HEK293T (cell line): ENCODE measurements around the gene SLC35G3.

Source experiments
- BHLHE40 ChIP-seq: fragments of 450-650 bp; IDR thresholded peaks from 2 replicates; pipeline ENCODE4 v1.6.1; 2016; ENCODE audit warnings: mild to moderate bottlenecking, moderate library complexity, borderline replicate concordance
- CTBP1 ChIP-seq: fragments of 450-650 bp; IDR thresholded peaks from 2 replicates; pipeline ENCODE4 v1.6.1; 2016; ENCODE audit warnings: borderline replicate concordance
- ELF4 ChIP-seq: fragments of 450-650 bp; IDR thresholded peaks from 2 replicates; pipeline ENCODE4 v1.6.1; 2017; ENCODE audit warnings: antibody characterized with exemption
- FOXA1 ChIP-seq: fragments of 450-650 bp; IDR thresholded peaks from 2 replicates; pipeline ENCODE4 v1.6.1; 2016; ENCODE audit warnings: mild to moderate bottlenecking
- FOXK2 ChIP-seq: fragments of 450-650 bp; IDR thresholded peaks from 2 replicates; pipeline ENCODE4 v1.6.1; 2016; ENCODE audit warnings: mild to moderate bottlenecking
- FOXM1 ChIP-seq: fragments of 450-650 bp; IDR thresholded peaks from 2 replicates; pipeline ENCODE4 v1.6.1; 2017; ENCODE audit warnings: mild to moderate bottlenecking, borderline replicate concordance
- HDGF ChIP-seq: fragments of 450-650 bp; IDR thresholded peaks from 2 replicates; pipeline ENCODE4 v1.6.1; 2017; ENCODE audit warnings: antibody characterized with exemption, borderline replicate concordance
- LEF1 ChIP-seq: fragments of 450-650 bp; IDR thresholded peaks from 2 replicates; pipeline ENCODE4 v1.6.1; 2017; ENCODE audit warnings: mild to moderate bottlenecking, borderline replicate concordance
- NFRKB ChIP-seq: fragments of 450-650 bp; IDR thresholded peaks from 2 replicates; pipeline ENCODE4 v1.6.1; 2016; ENCODE audit warnings: mild to moderate bottlenecking, moderate library complexity
- PKNOX1 ChIP-seq: fragments of 450-650 bp; IDR thresholded peaks from 2 replicates; pipeline ENCODE4 v1.6.1; 2016
- SP1 ChIP-seq: fragments of 450-650 bp; IDR thresholded peaks from 2 replicates; pipeline ENCODE4 v1.6.1; 2017
- SUZ12 ChIP-seq: fragments of 450-650 bp; IDR thresholded peaks from 2 replicates; pipeline ENCODE4 v1.6.1; 2016; ENCODE audit warnings: mild to moderate bottlenecking
- TARDBP ChIP-seq: fragments of 450-650 bp; IDR thresholded peaks from 2 replicates; pipeline ENCODE4 v1.6.1; 2016

GRCh38 chr17:35235289-35235688 is 41.1 kb upstream of the SLC35G3 start:
- no peak for TF ChIP-seq SUZ12
- TF ChIP-seq LEF1 = no peak
- TF ChIP-seq ELF4 = no peak
- TF ChIP-seq TARDBP = no peak
- TF ChIP-seq FOXM1 = no peak
- TF ChIP-seq NFRKB = no peak
- TF ChIP-seq FOXK2 = no peak
- no peak for TF ChIP-seq SP1
- no peak for TF ChIP-seq BHLHE40
- TF ChIP-seq FOXA1 = no peak
- TF ChIP-seq CTBP1 = no peak
- no peak for TF ChIP-seq HDGF
- no peak for TF ChIP-seq PKNOX1
